GM23338 (cell line): ENCODE results near the gene RBM14. TPM values are rescaled to one million over a fixed set of nuclear protein-coding genes. Genes with fewer than 3 reads are reported as not detected.

Experiments used
- ATAC-seq: fragments of 200-7000 bp; cut with Tn5 transposase; 3 replicates; pipeline ENCODE4 v1.9.1; 2020
- DNase-seq: peaks from one replicate; pipeline ENCODE4 v3.0.0-alpha.2; 2015; ENCODE audit warnings: low spot score
- H2AFZ ChIP-seq: fragments of 200-600 bp; sonication (generic); 2 replicates; pipeline ENCODE4 v1.8.0; 2016; ENCODE audit warnings: antibody characterized with exemption, mild to moderate bottlenecking, moderate library complexity
- H3F3A ChIP-seq: fragments of 200-600 bp; sonication (generic); replicated peaks from 2 replicates; pipeline ENCODE4 v1.8.0; 2017; ENCODE audit warnings: antibody characterized with exemption, mixed run types, low read depth
- H3K27ac ChIP-seq: fragments of 200-600 bp; sonication (generic); 2 replicates; pipeline ENCODE4 v1.6.1; 2016; ENCODE audit warnings: low read depth
- H3K27me3 ChIP-seq: fragments of 200-600 bp; sonication (generic); 2 replicates; pipeline ENCODE4 v1.8.0; 2016; ENCODE audit warnings: mild to moderate bottlenecking, mixed run types, moderate library complexity; ENCODE audit not compliant: insufficient read depth
- H3K36me3 ChIP-seq: fragments of 200-600 bp; sonication (generic); 2 replicates; pipeline ENCODE4 v1.8.0; 2016; ENCODE audit warnings: mild to moderate bottlenecking; ENCODE audit not compliant: insufficient read depth
- H3K4me1 ChIP-seq: fragments of 200-600 bp; sonication (generic); 2 replicates; pipeline ENCODE4 v1.8.0; 2016; ENCODE audit warnings: mild to moderate bottlenecking, moderate library complexity; ENCODE audit not compliant: insufficient read depth
- H3K4me2 ChIP-seq: fragments of 200-600 bp; sonication (generic); 2 replicates; pipeline ENCODE4 v1.7.1; 2017; ENCODE audit warnings: mixed run types
- H3K4me3 ChIP-seq: fragments of 200-600 bp; sonication (generic); 2 replicates; pipeline ENCODE4 v1.6.1; 2016; ENCODE audit warnings: mixed run types
- H3K79me2 ChIP-seq: fragments of 200-600 bp; sonication (generic); replicated peaks from 2 replicates; pipeline ENCODE4 v1.8.0; 2017; ENCODE audit warnings: mild to moderate bottlenecking; ENCODE audit not compliant: insufficient read depth
- H3K9me2 ChIP-seq: fragments of 200-600 bp; sonication (generic); 2 replicates; pipeline ENCODE4 v1.8.0; 2017; ENCODE audit not compliant: insufficient read depth
- H4K20me1 ChIP-seq: fragments of 200-600 bp; sonication (generic); replicated peaks from 2 replicates; pipeline ENCODE4 v1.8.0; 2017; ENCODE audit warnings: mild to moderate bottlenecking; ENCODE audit not compliant: insufficient read depth
- H3K27ac Mint-ChIP-seq: 2 replicates; pipeline ENCODE4 v1.8.0; 2020; ENCODE audit warnings: inconsistent platforms, mild to moderate bottlenecking, moderate library complexity, mixed read lengths
- H3K27me3 Mint-ChIP-seq: 3 replicates; pipeline ENCODE4 v1.8.0; 2022; ENCODE audit warnings: low read depth, mild to moderate bottlenecking, moderate library complexity, mixed read lengths, inconsistent platforms; ENCODE audit not compliant: insufficient read depth, poor library complexity
- H3K36me3 Mint-ChIP-seq: 3 replicates; pipeline ENCODE4 v1.8.0; 2021; ENCODE audit warnings: low read depth, mild to moderate bottlenecking, inconsistent platforms, moderate library complexity, mixed read lengths
- H3K4me1 Mint-ChIP-seq: 3 replicates; pipeline ENCODE4 v1.8.0; 2020; ENCODE audit warnings: mild to moderate bottlenecking, inconsistent platforms, mixed read lengths
- H3K4me3 Mint-ChIP-seq: 3 replicates; pipeline ENCODE4 v1.8.0; 2021; ENCODE audit warnings: moderate library complexity, mild to moderate bottlenecking, inconsistent platforms, mixed read lengths
- H3K9me3 Mint-ChIP-seq: 3 replicates; pipeline ENCODE4 v1.8.0; 2020; ENCODE audit warnings: moderate library complexity, mild to moderate bottlenecking, inconsistent platforms, mixed read lengths
- CREB1 ChIP-seq: fragments of 250-450 bp; sonication (Bioruptor Pico); IDR thresholded peaks from 2 replicates; pipeline ENCODE4 v1.5.0; 2020; ENCODE audit warnings: low read depth, mild to moderate bottlenecking, moderate library complexity
- CTCF ChIP-seq, 2 experiments: fragments of 200-600 bp in 1 of 2; sonication (generic) in 1 of 2; conservative IDR thresholded peaks; 2 replicates each; pipeline versions ENCODE4 v1.5.1 to v1.6.1; 2016 to 2017; ENCODE audit warnings: antibody characterized with exemption in 2 of 2, low read depth in 2 of 2, mild to moderate bottlenecking in 2 of 2, moderate library complexity in 1 of 2
- ETS1 ChIP-seq: IDR thresholded peaks from 2 replicates; pipeline ENCODE4 v1.6.1; 2016; ENCODE audit warnings: antibody characterized with exemption
- EZH2 ChIP-seq: fragments of 200-600 bp; sonication (generic); IDR thresholded peaks from one replicate; pipeline ENCODE4 v1.8.0; 2017; ENCODE audit warnings: antibody characterized with exemption, mild to moderate bottlenecking, low read depth; ENCODE audit not compliant: unreplicated experiment
- EZH2phosphoT487 ChIP-seq: fragments of 200-600 bp; sonication (generic); IDR thresholded peaks from one replicate; pipeline ENCODE4 v1.8.1; 2018; ENCODE audit warnings: antibody characterized with exemption; ENCODE audit not compliant: unreplicated experiment
- JUNB ChIP-seq: IDR thresholded peaks from one replicate; pipeline ENCODE4 v1.6.1; 2016; ENCODE audit warnings: antibody characterized with exemption; ENCODE audit not compliant: unreplicated experiment
- NANOG ChIP-seq: IDR thresholded peaks from 2 replicates; pipeline ENCODE4 v1.6.1; 2016; ENCODE audit warnings: antibody characterized with exemption, borderline replicate concordance
- POLR2AphosphoS5 ChIP-seq: IDR thresholded peaks from 2 replicates; pipeline ENCODE4 v1.6.1; 2016; ENCODE audit warnings: antibody characterized with exemption, low read depth
- REST ChIP-seq: IDR thresholded peaks from one replicate; pipeline ENCODE4 v1.6.1; 2018; ENCODE audit warnings: antibody characterized with exemption; ENCODE audit not compliant: unreplicated experiment
- STAT1 ChIP-seq: IDR thresholded peaks from one replicate; pipeline ENCODE4 v1.6.1; 2016; ENCODE audit warnings: antibody characterized with exemption; ENCODE audit not compliant: unreplicated experiment
- ZNF114 ChIP-seq: fragments of 250-450 bp; sonication (Bioruptor Pico); IDR thresholded peaks from 2 replicates; pipeline ENCODE4 v1.5.0; 2020; ENCODE audit warnings: mild to moderate bottlenecking, moderate library complexity
- ZNF331 ChIP-seq: fragments of 250-450 bp; sonication (Bioruptor Pico); IDR thresholded peaks from 2 replicates; pipeline ENCODE4 v1.5.0; 2020; ENCODE audit warnings: low read depth, mild to moderate bottlenecking, moderate library complexity
- ZNF462 ChIP-seq: fragments of 250-450 bp; sonication (Bioruptor Pico); IDR thresholded peaks from 2 replicates; pipeline ENCODE4 v1.5.0; 2020; ENCODE audit warnings: mild to moderate bottlenecking, moderate library complexity
- polyA plus RNA-seq: library from polyadenylated mRNA; unstranded; fragments of >200 nt; fragmentation: Nextera tagmentation; extraction: Ambion mirVana; gene quantifications from 2 replicates; pipeline ENCODE4 v1.2.1, GENCODE V29; 2016
- total RNA-seq: library from RNA; depleted of rRNA; stranded (reverse); fragments of >200 nt; shearing (Covaris generic); gene quantifications from 2 replicates; pipeline ENCODE4 v1.2.3, GENCODE V29; 2014

The RBM14 gene
- total and polyA plus RNA-seq, 2 experiments from 2014 or later: 45.4 to 83.5 TPM

- no peak for TF ChIP-seq REST
- TF ChIP-seq ETS1: no peak
- no peak for TF ChIP-seq POLR2AphosphoS5
- no peak for TF ChIP-seq CTCF (conservative IDR thresholded peaks at IDR 0.05; ENCODE audit: low read depth in 2 of 2)
- TF ChIP-seq ZNF331 (CRISPR knock-in tag): no peak
- TF ChIP-seq CREB1 (CRISPR knock-in tag): no peak
- TF ChIP-seq STAT1: no peak
- no peak for TF ChIP-seq EZH2phosphoT487
- no peak for TF ChIP-seq NANOG
- TF ChIP-seq ZNF462 (CRISPR knock-in tag): no peak
- no peak for TF ChIP-seq ZNF114 (CRISPR knock-in tag)
- no peak for TF ChIP-seq JUNB
- TF ChIP-seq EZH2: no peak
- no peak overlapping the region for H3K27ac Mint-ChIP-seq
Measured at GRCh38 chr11:66600631-66601233, 15.7 kb upstream of the RBM14 start.

More at GRCh38 chr11:66600631-66601233, 15.7 kb upstream of the RBM14 start:
- Histone ChIP-seq H3K27me3 (no peaks in the 10 kb centered on the region), H3K4me3 (no peak overlapping the region), H3K9me2 (no peaks in the 10 kb centered on the region), H4K20me1 (no peaks in the 10 kb centered on the region), H3K4me1 (no peaks in the 10 kb centered on the region), H3F3A (no peaks in the 10 kb centered on the region), H3K4me2 (no peak overlapping the region), H3K79me2 (no peaks in the 10 kb centered on the region), H3K27ac (no peak overlapping the region), H3K36me3 (no peaks in the 10 kb centered on the region), H2AFZ (no peak overlapping the region)
- no peak for ATAC-seq
- no peak overlapping the region for H3K4me3 Mint-ChIP-seq
- DNase-seq: no peak
- H3K36me3 Mint-ChIP-seq: peaks cover 15% of the 10 kb centered on the region; the same call in 2 of the 3 replicates
- H3K4me1 Mint-ChIP-seq: no peaks in the 10 kb centered on the region
- no peaks in the 10 kb centered on the region for H3K9me3 Mint-ChIP-seq
- H3K27me3 Mint-ChIP-seq: peaks cover 5% of the 10 kb centered on the region
